ENCODE measurements around the gene YJU2.
"Not testable (repeated sequence)": the region's sequence is repeated elsewhere in the genome, so short reads cannot be mapped to it uniquely, and the experiment has no call there.

Gene YJU2

GRCh38 chr19:4267901-4268815, 21.3 kb downstream of the YJU2 start:
- DNase-seq (ENCODE audit: low read depth), result no peak

GRCh38 chr19:4268816-4269430, 22.0 kb downstream of the YJU2 start:
- DNase-seq (ENCODE audit: low read depth), result no peak

GRCh38 chr19:4272894-4273293, 26.0 kb downstream of the YJU2 start:
- no peak for DNase-seq (ENCODE audit: low read depth)

GRCh38 chr19:4274321-4274686, 27.4 kb downstream of the YJU2 start:
- not testable (repeated sequence) for DNase-seq (ENCODE audit: low read depth)

- DNase-seq (ENCODE audit: low read depth), result no peak
Observed at GRCh38 chr19:4277191-4277696, 30.4 kb downstream of the YJU2 start.

- DNase-seq (ENCODE audit: low read depth), result no peak
Observed at GRCh38 chr19:4278010-4278409, 31.1 kb downstream of the YJU2 start.

GRCh38 chr19:4278419-4279266, 31.8 kb downstream of the YJU2 start, which contains the start of gene SHD:
Gene SHD (plus strand): TSS chr19:4279266. CDS start chr19:4280064, 798 bp downstream.
- DNase-seq (ENCODE audit: low read depth), result no peak

GRCh38 chr19:4279267-4279529, 32.3 kb downstream of the YJU2 start:
- no peak for DNase-seq (ENCODE audit: low read depth)

GRCh38 chr19:4279530-4280422, 32.9 kb downstream of the YJU2 start:
- DNase-seq (ENCODE audit: low read depth), result no peak

GRCh38 chr19:4284176-4284958, 37.5 kb downstream of the YJU2 start:
- DNase-seq (ENCODE audit: low read depth), result no peak

- no peak for DNase-seq (ENCODE audit: low read depth)
Observed at GRCh38 chr19:4284974-4285373, 38.1 kb downstream of the YJU2 start.

GRCh38 chr19:4286141-4286540, 39.3 kb downstream of the YJU2 start:
- DNase-seq (ENCODE audit: low read depth), result not testable (repeated sequence)

GRCh38 chr19:4288091-4288777, 41.4 kb downstream of the YJU2 start:
- DNase-seq (ENCODE audit: low read depth), result no peak

- DNase-seq (ENCODE audit: low read depth), result no peak
Observed at GRCh38 chr19:4291184-4291732, 44.4 kb downstream of the YJU2 start.

- no peak for DNase-seq (ENCODE audit: low read depth)
Observed at GRCh38 chr19:4292515-4292914, 45.6 kb downstream of the YJU2 start.

GRCh38 chr19:4294389-4294788, 47.5 kb downstream of the YJU2 start:
- DNase-seq (ENCODE audit: low read depth), result no peak

GRCh38 chr19:4295972-4296771, 49.3 kb downstream of the YJU2 start:
- no peak for DNase-seq (ENCODE audit: low read depth)

- DNase-seq (ENCODE audit: low read depth), result no peak
Observed at GRCh38 chr19:4297901-4298809, 51.3 kb downstream of the YJU2 start.
